Ishikawa (cell line): Measurements from ENCODE around the gene PARP8.

Source experiments
- CEBPB ChIP-seq: IDR thresholded peaks from 2 replicates; pipeline ENCODE4 v1.6.1; 2012
- EP300 ChIP-seq: IDR thresholded peaks from 2 replicates; pipeline ENCODE4 v1.6.1; 2012; ENCODE audit warnings: borderline replicate concordance
- MAX ChIP-seq: IDR thresholded peaks from 2 replicates; pipeline ENCODE4 v1.6.1; 2012
- NFIC ChIP-seq: IDR thresholded peaks from 2 replicates; pipeline ENCODE4 v1.6.1; 2012
- RAD21 ChIP-seq: IDR thresholded peaks from 2 replicates; pipeline ENCODE4 v1.6.1; 2012; ENCODE audit warnings: low read depth
- TEAD4 ChIP-seq: IDR thresholded peaks from 2 replicates; pipeline ENCODE4 v1.6.1; 2012
- YY1 ChIP-seq: IDR thresholded peaks from 2 replicates; pipeline ENCODE4 v1.6.1; 2012; ENCODE audit warnings: low read depth
- TF ChIP-seq, protein P1 (sequence below): IDR thresholded peaks from 2 replicates; pipeline ENCODE4 v1.6.1; 2012; ENCODE audit warnings: low read depth, mild to moderate bottlenecking

DNA sequence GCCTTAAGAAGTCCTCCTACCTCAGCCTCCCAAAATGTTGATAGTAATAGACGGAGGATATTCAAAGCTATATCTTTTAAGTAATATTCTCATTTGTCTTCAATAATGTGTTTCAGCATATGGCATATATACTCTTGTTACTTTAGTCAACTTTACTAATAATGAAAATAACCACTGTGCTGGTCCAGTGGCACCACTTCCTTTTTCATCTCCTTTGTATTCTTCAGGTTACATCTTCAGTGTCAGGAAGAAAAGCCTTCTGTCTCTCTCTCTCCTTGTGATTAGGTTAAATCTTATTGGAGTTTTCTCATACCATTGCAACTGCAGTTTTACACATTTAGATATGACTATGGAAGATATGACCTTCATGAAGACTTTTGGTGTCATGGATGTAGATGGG lies 31.3 kb downstream of the PARP8 start:
- TF ChIP-seq EP300, result no peak
- TF ChIP-seq TEAD4, result no peak
- no peak for TF ChIP-seq MAX
- TF ChIP-seq NFIC, result no peak
- no peak for TF ChIP-seq YY1
- TF ChIP-seq, protein P1, sequence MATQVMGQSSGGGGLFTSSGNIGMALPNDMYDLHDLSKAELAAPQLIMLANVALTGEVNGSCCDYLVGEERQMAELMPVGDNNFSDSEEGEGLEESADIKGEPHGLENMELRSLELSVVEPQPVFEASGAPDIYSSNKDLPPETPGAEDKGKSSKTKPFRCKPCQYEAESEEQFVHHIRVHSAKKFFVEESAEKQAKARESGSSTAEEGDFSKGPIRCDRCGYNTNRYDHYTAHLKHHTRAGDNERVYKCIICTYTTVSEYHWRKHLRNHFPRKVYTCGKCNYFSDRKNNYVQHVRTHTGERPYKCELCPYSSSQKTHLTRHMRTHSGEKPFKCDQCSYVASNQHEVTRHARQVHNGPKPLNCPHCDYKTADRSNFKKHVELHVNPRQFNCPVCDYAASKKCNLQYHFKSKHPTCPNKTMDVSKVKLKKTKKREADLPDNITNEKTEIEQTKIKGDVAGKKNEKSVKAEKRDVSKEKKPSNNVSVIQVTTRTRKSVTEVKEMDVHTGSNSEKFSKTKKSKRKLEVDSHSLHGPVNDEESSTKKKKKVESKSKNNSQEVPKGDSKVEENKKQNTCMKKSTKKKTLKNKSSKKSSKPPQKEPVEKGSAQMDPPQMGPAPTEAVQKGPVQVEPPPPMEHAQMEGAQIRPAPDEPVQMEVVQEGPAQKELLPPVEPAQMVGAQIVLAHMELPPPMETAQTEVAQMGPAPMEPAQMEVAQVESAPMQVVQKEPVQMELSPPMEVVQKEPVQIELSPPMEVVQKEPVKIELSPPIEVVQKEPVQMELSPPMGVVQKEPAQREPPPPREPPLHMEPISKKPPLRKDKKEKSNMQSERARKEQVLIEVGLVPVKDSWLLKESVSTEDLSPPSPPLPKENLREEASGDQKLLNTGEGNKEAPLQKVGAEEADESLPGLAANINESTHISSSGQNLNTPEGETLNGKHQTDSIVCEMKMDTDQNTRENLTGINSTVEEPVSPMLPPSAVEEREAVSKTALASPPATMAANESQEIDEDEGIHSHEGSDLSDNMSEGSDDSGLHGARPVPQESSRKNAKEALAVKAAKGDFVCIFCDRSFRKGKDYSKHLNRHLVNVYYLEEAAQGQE, result no peak
- no peak for TF ChIP-seq CEBPB
- TF ChIP-seq RAD21, result no peak
